Activated gamma-delta T cell treated with Interleukin-2 at 50 U/mL for 16 hours (primary cell): ENCODE data around the gene PCDHGA8.
"Not testable (repeated sequence)": the region's sequence is repeated elsewhere in the genome, so short reads cannot be mapped to it uniquely, and the experiment has no call there.

Experiments
- DNase-seq: peaks from one replicate; pipeline ENCODE4 v3.0.0-alpha.2; 2020

PCDHGA8 gene

DNA sequence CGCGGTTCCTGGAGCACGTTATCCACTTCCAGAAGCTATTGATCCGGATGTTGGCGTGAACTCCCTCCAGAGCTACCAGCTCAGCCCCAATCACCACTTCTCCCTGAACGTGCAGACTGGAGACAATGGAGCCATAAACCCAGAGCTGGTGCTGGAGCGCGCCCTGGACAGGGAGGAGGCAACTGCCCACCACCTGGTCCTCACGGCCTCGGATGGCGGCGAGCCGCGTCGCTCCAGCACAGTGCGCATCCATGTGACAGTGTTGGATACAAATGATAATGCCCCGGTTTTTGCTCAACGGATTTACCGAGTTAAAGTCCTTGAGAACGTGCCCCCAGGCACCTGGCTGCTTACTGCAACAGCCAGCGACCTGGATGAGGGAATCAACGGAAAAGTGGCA is 11.0 kb downstream of the PCDHGA8 start:
- no peak for DNase-seq

DNA sequence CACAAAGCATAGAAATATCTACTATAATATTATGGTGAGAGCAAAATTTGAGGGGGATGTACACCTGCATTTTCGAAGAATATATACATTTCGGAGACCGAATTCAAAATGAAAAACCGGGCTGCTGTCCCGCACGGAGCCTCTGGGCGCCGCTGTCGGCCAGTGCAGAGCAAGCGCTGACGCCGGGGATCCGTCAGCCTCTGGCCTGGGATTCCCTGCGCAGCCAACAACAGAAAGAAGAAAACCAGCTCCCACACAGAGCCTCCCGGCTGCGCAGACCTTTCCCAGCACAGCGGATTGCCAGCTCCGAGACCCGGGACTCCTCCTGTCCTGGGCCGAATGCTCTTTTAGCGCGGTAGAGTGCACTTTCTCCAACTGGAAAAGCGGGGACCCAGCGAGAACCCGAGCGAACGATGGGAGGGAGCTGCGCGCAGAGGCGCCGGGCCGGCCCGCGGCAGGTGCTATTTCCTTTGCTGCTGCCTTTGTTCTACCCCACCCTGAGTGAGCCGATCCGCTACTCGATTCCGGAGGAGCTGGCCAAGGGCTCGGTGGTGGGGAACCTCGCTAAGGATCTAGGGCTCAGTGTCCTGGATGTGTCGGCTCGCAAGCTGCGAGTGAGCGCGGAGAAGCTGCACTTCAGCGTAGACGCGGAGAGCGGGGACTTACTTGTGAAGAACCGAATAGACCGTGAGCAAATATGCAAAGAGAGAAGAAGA is 15.5 kb downstream of the PCDHGA8 start, which contains the start of gene PCDHGB6:
Gene PCDHGB6, plus strand, starts transcription at position 232 of the 716 bp plus-strand sequence. Its CDS starts 182 bp downstream, at position 414.
- DNase-seq = not testable (repeated sequence)

DNA sequence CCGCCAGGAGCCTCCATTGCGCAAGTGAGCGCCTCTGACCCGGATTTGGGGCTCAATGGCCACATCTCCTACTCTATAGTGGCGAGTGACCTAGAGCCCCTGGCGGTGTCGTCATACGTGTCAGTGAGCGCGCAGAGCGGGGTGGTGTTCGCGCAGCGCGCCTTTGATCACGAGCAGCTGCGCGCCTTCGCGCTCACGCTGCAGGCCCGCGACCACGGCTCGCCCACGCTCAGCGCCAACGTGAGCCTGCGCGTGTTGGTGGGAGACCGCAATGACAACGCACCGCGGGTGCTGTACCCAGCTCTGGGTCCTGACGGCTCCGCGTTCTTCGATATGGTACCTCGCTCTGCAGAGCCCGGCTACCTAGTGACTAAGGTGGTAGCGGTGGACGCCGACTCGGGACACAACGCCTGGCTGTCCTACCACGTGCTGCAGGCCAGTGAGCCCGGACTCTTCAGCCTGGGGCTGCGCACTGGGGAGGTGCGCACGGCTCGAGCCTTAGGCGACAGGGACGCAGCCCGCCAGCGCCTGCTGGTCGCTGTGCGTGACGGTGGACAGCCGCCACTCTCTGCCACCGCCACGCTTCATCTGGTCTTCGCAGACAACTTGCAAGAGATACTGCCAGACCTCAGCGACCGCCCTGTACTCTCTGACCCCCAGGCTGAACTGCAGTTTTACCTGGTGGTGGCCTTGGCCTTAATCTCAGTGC is 17.3 kb downstream of the PCDHGA8 start:
- DNase-seq = no peak

DNA sequence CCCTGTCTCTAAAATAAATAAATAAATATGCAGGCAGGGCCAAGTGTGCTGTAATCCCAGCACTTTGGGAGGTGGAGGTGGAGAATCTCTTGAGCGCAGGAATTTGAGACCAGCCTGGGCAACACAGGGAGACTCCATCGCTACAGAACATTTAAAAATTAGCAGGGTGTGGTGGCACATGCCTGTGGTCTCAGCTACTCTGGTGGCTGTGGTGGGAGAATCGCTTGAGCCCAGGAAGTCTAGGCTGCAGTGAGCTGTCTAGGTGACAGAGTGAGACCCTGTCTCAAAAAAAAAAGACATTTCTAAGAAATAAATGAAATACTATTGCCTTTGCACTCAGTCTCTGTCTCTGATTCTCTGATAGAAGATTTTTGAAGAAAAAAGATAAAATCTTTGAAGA is 19.1 kb downstream of the PCDHGA8 start:
- DNase-seq = no peak

DNA sequence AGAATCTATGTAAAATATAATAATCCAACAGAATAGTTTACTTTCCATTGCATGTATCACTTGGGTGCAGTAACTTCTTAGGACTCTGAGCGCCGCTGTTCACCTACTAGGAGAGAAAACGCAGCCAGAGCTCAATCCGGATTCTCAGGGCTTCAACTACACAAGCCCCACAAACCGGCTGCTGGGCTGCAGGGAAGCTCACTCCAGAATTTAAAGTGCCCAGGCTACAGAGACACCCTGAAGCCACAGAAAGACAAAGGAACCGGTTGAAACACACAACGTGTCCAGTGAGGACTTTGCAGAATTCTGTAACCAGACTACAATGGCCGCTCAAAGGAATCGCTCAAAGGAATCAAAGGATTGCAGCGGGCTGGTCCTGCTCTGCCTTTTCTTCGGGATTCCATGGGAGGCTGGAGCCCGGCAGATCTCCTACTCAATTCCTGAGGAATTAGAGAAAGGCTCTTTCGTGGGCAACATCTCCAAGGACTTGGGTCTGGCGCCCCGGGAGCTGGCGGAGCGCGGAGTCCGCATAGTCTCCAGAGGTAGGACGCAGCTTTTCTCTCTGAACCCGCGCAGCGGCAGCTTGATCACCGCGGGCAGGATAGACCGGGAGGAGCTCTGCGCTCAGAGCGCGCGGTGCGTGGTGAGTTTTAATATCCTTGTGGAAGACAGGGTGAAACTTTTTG is 20.6 kb downstream of the PCDHGA8 start, which contains the start of gene PCDHGA10:
Gene PCDHGA10, plus strand, starts transcription at position 134 of the 686 bp plus-strand sequence. Its CDS starts 189 bp downstream, at position 323.
- DNase-seq = peak; percentile 41

DNA sequence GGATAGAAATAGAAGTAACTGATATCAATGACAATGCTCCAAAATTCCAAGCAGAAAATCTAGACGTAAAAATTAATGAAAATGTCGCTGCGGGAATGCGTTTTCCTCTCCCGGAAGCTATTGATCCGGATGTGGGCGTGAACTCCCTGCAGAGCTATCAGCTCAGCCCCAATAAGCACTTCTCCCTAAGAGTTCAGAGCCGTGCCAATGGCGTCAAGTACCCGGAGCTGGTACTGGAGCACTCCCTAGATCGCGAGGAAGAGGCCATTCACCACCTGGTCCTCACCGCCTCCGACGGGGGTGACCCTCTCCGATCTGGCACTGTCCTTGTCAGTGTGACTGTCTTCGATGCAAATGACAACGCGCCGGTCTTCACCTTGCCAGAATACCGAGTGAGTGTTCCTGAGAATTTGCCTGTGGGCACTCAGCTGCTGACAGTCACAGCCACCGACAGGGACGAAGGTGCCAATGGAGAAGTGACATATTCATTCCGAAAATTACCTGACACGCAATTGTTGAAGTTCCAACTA is 21.2 kb downstream of the PCDHGA8 start:
- no peak for DNase-seq

DNA sequence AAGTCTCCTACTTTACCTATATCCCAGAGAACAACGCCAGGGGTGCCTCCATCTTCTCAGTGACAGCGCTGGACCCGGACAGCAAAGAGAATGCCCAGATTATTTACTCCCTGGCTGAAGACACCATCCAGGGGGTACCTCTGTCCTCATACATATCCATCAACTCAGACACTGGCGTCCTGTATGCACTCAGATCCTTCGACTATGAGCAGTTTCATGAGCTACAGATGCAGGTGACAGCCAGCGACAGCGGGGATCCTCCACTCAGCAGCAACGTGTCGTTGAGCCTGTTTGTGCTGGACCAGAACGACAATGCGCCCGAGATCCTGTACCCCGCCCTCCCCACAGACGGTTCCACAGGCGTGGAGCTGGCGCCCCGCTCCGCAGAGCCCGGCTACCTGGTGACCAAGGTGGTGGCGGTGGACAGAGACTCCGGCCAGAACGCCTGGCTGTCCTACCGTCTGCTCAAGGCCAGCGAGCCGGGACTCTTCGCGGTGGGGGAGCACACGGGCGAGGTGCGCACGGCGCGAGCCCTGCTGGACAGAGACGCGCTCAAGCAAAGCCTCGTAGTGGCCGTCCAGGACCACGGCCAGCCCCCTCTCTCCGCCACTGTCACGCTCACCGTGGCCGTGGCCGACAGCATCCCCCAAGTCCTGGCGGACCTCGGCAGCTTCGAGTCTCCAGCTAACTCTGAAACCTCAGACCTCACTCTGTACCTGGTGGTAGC is 22.3 kb downstream of the PCDHGA8 start:
- DNase-seq = not testable (repeated sequence)

DNA sequence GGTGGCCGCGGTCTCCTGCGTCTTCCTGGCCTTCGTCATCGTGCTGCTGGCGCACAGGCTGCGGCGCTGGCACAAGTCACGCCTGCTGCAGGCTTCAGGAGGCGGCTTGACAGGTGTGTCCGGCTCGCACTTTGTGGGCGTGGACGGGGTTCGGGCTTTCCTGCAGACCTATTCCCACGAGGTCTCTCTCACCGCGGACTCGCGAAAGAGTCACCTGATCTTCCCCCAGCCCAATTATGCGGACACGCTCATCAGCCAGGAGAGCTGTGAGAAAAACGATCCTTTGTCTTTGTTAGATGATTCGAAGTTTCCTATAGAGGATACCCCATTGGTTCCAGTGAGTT is 22.8 kb downstream of the PCDHGA8 start:
- DNase-seq = not testable (repeated sequence)

DNA sequence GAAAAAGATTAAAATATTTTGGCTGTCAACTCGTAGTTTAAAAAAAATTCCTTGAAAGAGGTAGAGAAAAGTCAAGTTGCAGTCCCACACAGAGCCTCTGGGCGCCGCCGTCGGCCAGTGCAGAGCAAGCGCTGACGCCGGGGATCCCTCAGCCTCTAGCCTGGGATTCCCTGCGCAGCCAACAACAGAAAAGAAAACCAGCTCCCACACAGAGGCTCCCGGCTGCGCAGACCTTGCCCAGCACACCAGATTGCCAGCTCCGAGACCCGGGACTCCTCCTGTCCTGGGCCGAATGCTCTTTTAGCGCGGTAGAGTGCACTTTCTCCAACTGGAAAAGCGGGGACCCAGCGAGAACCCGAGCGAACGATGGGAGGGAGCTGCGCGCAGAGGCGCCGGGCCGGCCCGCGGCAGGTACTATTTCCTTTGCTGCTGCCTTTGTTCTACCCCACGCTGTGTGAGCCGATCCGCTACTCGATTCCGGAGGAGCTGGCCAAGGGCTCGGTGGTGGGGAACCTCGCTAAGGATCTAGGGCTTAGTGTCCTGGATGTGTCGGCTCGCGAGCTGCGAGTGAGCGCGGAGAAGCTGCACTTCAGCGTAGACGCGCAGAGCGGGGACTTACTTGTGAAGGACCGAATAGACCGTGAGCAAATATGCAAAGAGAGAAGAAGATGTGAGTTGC is 25.2 kb downstream of the PCDHGA8 start, which contains the start of gene PCDHGB7:
Gene PCDHGB7, plus strand, starts transcription at position 184 of the 679 bp plus-strand sequence. Its CDS starts 183 bp downstream, at position 367.
- DNase-seq = not testable (repeated sequence)

DNA sequence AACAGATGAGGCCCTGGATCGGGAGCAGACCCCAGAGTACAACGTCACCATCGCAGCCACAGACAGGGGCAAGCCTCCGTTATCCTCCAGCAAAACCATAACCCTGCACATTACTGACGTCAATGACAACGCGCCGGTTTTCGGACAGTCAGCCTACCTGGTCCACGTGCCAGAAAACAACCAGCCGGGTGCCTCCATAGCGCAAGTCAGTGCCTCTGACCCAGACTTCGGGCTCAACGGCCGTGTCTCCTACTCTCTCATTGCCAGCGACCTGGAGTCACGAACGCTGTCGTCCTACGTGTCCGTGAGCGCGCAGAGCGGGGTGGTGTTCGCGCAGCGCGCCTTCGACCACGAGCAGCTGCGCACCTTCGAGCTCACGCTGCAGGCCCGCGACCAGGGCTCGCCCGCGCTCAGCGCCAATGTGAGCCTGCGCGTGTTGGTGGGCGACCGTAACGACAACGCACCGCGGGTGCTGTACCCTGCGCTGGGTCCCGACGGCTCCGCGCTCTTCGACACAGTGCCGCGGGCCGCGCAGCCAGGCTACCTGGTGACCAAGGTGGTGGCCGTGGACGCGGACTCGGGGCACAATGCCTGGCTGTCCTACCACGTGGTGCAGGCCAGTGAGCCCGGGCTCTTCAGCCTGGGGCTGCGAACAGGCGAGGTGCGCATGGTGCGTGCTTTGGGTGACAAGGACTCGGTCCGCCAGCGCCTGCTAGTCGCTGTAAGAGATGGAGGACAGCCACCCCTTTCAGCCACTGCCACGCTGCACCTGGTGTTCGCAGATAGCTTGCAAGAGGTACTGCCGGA is 26.8 kb downstream of the PCDHGA8 start:
- DNase-seq = no peak

DNA sequence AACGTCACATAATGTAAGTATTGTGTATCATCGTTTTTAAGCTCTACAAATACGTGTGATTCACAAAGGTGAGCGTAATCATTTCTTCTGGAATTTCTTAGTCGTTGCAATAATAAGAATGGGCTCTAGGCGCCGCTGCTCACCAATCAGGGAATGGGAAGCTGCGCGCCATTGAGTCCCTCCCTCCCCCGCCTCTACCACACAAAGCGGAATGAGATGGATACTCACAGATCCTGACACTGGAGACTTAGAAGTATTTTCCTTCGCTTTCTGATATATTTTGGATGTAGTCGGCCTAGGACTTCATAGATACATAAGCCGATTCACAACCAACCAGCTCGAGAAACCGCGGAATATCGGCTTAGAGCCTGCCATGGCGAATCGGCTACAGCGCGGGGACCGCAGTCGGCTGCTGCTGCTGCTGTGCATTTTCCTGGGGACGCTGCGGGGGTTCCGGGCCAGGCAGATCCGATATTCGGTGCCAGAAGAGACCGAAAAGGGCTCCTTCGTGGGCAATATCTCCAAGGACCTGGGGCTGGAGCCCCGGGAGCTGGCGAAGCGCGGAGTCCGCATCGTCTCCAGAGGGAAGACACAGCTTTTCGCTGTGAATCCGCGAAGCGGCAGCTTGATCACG is 28.5 kb downstream of the PCDHGA8 start, which contains the start of gene PCDHGA11:
Gene PCDHGA11, plus strand, starts transcription at position 197 of the 634 bp plus-strand sequence. Its CDS starts 177 bp downstream, at position 374.
- no peak for DNase-seq

DNA sequence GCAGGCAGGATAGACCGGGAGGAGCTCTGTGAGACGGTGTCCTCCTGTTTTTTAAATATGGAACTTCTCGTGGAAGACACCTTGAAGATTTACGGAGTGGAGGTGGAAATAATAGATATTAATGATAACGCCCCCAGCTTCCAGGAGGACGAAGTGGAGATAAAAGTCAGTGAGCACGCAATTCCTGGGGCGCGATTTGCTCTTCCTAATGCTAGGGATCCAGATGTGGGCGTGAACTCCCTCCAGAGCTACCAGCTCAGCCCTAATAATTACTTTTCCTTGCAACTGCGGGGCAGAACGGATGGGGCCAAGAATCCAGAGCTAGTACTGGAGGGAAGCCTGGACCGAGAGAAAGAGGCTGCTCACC is 29.0 kb downstream of the PCDHGA8 start:
- DNase-seq = no peak

DNA sequence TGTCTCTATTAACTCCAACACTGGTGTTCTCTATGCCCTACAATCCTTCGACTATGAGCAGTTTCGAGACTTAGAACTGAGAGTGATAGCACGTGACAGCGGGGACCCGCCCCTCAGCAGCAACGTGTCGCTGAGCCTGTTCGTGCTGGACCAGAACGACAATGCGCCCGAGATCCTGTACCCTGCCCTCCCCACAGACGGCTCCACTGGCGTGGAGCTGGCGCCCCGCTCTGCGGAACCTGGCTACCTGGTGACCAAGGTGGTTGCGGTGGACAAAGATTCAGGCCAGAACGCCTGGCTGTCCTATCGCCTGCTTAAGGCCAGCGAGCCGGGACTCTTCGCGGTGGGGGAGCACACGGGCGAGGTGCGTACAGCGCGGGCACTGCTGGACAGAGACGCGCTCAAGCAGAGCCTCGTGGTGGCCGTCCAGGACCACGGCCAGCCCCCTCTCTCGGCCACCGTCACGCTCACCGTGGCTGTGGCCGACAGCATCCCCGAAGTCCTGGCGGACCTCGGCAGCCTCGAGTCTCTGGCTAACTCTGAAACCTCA is 30.4 kb downstream of the PCDHGA8 start:
- DNase-seq = no peak

DNA sequence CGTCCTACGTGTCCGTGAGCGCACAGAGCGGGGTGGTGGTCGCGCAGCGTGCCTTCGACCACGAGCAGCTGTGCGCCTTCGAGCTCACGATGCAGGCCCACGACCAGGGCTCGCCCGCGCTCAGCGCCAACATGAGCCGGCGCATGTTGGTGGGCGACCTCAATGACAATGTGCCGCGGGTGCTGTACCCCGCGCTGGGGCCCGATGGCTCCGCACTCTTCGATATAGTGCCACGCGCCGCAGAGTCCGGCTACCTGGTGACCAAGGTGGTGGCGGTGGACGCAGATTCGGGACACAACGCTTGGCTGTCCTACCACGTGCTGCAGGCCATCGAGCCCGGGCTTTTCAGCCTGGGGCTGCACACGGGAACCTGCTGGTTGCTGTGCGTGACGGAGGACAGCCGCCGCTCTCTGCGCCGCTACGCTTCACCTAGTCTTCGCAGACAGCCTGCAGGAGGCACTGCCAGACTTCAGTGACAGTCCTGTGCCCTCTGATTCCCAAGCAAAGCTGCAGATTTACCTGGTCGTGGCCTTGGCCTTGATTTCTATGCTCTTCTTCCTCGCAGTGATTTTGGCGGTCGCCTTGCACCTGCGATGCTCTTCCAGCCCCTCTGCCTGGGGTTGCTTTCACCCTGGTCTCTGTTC is 35.5 kb downstream of the PCDHGA8 start:
- DNase-seq = no peak

DNA sequence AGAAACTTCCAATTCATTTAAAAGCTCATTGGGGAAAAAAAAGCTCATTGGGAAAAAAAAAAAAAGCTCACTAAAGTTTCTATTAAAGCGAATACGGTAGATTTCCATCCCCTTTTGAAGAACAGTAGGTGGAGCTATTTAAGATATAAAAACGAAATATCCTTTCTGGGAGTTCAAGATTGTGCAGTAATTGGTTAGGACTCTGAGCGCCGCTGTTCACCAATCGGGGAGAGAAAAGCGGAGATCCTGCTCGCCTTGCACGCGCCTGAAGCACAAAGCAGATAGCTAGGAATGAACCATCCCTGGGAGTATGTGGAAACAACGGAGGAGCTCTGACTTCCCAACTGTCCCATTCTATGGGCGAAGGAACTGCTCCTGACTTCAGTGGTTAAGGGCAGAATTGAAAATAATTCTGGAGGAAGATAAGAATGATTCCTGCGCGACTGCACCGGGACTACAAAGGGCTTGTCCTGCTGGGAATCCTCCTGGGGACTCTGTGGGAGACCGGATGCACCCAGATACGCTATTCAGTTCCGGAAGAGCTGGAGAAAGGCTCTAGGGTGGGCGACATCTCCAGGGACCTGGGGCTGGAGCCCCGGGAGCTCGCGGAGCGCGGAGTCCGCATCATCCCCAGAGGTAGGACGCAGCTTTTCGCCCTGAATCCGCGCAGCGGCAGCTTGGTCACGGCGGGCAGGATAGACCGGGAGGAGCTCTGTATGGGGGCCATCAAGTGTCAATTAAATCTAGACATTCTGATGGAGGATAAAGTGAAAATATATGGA is 38.1 kb downstream of the PCDHGA8 start, which contains the start of gene PCDHGA12:
Gene PCDHGA12, plus strand, starts transcription at position 176 of the 782 bp plus-strand sequence. Its CDS starts 253 bp downstream, at position 429.
- no peak for DNase-seq

DNA sequence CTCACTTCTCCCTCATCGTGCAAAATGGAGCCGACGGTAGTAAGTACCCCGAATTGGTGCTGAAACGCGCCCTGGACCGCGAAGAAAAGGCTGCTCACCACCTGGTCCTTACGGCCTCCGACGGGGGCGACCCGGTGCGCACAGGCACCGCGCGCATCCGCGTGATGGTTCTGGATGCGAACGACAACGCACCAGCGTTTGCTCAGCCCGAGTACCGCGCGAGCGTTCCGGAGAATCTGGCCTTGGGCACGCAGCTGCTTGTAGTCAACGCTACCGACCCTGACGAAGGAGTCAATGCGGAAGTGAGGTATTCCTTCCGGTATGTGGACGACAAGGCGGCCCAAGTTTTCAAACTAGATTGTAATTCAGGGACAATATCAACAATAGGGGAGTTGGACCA is 38.9 kb downstream of the PCDHGA8 start:
- DNase-seq = no peak

DNA sequence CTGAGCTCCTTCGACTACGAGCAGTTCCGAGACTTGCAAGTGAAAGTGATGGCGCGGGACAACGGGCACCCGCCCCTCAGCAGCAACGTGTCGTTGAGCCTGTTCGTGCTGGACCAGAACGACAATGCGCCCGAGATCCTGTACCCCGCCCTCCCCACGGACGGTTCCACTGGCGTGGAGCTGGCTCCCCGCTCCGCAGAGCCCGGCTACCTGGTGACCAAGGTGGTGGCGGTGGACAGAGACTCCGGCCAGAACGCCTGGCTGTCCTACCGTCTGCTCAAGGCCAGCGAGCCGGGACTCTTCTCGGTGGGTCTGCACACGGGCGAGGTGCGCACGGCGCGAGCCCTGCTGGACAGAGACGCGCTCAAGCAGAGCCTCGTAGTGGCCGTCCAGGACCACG is 39.9 kb downstream of the PCDHGA8 start:
- DNase-seq = not testable (repeated sequence)

DNA sequence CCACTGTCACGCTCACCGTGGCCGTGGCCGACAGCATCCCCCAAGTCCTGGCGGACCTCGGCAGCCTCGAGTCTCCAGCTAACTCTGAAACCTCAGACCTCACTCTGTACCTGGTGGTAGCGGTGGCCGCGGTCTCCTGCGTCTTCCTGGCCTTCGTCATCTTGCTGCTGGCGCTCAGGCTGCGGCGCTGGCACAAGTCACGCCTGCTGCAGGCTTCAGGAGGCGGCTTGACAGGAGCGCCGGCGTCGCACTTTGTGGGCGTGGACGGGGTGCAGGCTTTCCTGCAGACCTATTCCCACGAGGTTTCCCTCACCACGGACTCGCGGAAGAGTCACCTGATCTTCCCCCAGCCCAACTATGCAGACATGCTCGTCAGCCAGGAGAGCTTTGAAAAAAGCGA is 40.3 kb downstream of the PCDHGA8 start:
- DNase-seq = not testable (repeated sequence)

DNA sequence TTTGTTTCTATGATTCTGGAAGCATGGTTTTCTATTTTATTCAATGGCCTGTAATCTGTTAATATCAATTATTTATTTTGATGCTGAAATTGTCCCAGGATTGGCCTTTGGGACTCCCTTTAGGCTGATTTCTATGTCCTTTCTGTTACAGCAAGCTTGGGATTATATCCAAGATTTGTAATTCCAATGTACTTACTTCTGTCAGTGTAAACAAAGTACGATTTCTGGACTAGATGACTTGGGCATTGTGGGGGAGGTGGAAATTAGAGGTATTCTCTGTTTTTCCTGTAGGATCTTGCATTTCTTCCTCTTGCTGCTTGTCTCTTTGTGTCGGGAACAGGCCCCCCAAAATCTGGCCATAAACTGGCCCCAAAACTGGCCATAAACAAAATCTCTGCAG is 41.6 kb downstream of the PCDHGA8 start:
- no peak for DNase-seq
